Measurements from ENCODE around the gene SLC22A8.

Gene SLC22A8

DNA sequence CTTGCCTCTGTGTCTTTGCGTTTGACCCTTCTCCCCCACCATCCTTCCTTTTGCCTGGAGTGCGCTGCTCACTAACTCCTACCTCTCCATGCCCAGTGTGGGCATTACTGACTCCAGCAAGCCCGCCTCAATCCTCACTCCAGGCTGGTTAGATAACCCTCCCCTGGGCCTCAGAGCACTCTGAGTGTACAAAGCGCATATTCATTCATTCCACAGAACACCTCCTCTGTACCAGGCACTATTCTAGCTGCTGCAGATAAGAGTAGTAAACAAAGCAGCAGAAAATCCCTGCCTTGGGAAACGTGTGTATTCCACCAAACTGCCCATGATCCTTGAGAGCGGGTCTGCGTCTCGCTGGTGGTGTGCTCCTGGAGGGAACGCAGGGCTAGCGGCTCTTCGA is 3.2 kb downstream of the SLC22A8 start:
- DNase-seq (ENCODE audit: low read depth in 1 of 2, low spot score in 1 of 2) = no peak
- TF ChIP-seq JUND (IDR thresholded peaks at IDR 0.05; ENCODE audit: low read depth) = no peak
- in situ Hi-C loops (cut with HindIII; ENCODE audit: low pct_unique_long_range_greater_than_20kb, low sequenced_read_pairs) = no loop called here

DNA sequence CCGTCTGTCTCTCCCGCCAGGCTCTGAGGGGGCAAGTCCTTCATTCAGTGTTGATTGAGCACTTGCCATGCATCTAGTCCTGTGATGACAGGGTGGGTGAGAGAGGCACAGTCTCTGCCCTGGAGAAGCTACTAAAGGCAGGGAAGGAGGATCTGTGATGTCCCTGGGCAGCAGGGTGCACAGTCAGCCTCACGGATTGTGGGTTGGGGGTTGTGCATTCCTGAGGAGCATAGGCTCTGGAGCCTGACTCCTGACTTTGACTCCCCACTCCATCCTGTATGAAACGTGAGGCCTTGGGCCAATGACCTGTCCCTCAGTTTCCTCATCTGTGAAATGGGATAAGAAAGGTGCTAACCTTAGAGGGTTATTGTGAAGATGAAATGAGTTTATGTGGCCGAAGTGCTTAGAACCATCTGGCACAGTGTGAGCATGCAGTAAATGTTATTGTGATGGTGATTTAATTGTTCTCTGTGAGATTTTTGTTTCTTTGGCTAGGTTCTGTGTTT is 4.7 kb downstream of the SLC22A8 start:
- no peak for TF ChIP-seq JUND (IDR thresholded peaks at IDR 0.05; ENCODE audit: low read depth)
- no peak for DNase-seq (ENCODE audit: low read depth in 1 of 2, low spot score in 1 of 2)
- in situ Hi-C loops (cut with HindIII; ENCODE audit: low pct_unique_long_range_greater_than_20kb, low sequenced_read_pairs) = no loop called here

DNA sequence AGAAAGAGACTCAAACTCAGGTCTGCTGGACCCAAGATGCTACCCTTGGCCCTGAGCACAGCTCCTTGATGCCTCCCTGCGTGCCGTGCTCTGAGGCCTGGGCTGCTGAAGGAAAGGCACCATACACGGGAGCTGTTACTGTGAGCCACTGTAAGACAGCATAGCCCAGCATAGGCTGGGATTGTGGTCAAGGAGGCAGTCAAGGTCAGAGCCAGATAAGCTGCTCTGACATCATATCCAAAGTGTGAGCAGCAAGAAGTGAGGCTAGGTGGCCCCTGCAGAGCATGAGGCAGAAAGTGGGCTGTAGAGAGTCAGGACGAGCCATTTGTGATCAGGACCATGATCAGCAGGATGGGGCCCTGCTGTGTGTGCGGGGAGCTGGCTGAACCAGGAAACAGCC is 7.7 kb downstream of the SLC22A8 start:
- in situ Hi-C loops (cut with HindIII; ENCODE audit: low pct_unique_long_range_greater_than_20kb, low sequenced_read_pairs) = no loop called here
- TF ChIP-seq JUND (IDR thresholded peaks at IDR 0.05; ENCODE audit: low read depth) = no peak
- DNase-seq (ENCODE audit: low read depth in 1 of 2, low spot score in 1 of 2) = no peak

DNA sequence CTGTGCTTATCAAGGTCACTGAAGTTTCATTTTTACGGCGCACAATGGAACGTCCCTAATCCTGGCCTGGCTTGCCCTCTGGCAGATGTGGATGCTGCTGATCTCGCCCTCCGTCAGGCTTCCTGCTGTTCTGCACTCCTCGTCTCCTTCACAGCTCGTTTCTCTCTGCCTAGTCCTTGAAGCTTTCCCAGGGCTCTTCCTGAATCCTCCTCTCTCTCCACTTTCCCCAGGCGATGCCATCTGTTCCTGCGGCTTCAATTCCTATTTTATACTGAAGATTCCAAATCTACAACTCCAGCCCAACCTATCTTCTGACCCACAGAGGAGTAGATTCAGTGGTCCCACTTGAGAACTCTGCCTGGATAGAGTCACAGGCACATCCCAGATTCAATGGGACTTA is 14.2 kb downstream of the SLC22A8 start:
- in situ Hi-C loops (cut with HindIII; ENCODE audit: low pct_unique_long_range_greater_than_20kb, low sequenced_read_pairs) = no loop called here
- DNase-seq (ENCODE audit: low read depth in 1 of 2, low spot score in 1 of 2) = no peak
- TF ChIP-seq JUND (IDR thresholded peaks at IDR 0.05; ENCODE audit: low read depth) = no peak

DNA sequence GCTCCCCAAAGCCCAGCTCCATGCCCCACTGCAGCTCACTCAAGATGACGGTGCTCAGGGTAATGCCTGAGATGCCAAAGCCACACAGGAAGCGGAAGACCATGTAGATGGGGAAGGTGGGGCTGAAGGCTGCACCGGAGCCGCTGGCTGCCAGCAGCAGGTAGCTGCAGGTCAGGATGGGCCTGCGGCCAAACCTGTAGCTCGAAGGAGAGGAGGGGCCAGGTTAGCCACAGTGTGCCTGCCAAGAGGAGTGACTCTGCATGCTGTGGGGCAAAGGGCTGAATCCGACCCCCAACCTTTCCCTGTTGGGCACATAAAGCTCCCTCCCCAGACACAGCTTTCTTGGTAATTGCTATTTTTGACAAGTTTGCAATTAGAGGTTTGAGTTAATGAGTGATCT is 16.0 kb downstream of the SLC22A8 start:
- in situ Hi-C loops (cut with HindIII; ENCODE audit: low pct_unique_long_range_greater_than_20kb, low sequenced_read_pairs) = no loop called here
- TF ChIP-seq JUND (IDR thresholded peaks at IDR 0.05; ENCODE audit: low read depth) = no peak
- DNase-seq (ENCODE audit: low read depth in 1 of 2, low spot score in 1 of 2) = peak in 1 of 2 experiments; percentile 19

DNA sequence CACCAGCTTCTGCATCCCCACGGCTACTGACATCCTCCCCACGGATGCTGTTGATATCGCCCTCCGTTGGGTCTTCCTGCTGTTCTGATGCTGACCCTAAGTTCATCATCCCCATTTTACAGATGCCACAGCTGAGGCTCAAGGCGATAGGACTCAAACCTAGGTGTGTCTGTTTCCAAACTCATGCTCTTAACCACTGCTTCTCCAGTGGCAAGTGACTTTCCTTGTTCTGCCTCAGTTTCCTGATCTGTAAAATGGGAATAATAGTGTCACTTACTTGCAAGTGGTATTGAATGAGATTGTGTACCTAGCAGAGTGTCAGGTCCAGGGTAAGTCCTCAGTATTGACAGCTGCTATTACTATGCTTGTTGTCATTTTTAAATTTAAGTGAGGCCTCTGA is 16.5 kb downstream of the SLC22A8 start:
- TF ChIP-seq JUND (IDR thresholded peaks at IDR 0.05; ENCODE audit: low read depth) = no peak
- in situ Hi-C loops (cut with HindIII; ENCODE audit: low pct_unique_long_range_greater_than_20kb, low sequenced_read_pairs) = no loop called here
- DNase-seq (ENCODE audit: low read depth in 1 of 2, low spot score in 1 of 2) = no peak

DNA sequence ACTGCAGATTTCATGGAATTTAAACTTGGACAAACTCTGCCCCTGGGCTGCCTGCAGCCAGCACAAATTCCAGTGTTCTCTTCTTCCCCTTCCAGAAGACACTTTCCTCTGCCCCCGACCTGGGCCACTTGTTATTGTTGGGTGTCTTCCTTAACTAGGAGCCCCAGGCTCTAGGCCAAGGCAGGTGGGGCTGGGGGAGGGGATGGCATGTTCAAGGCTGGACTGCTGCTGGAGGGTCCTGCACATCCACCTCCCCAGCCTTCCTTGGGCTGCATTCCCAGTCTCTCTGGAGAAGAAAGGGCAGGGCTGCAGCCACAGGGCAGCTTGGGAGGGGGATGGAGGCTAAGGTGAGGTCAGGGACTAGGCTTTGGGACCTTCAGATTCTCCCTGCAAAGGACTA is 19.4 kb downstream of the SLC22A8 start:
- DNase-seq (ENCODE audit: low read depth in 1 of 2, low spot score in 1 of 2) = no peak
- no peak for TF ChIP-seq JUND (IDR thresholded peaks at IDR 0.05; ENCODE audit: low read depth)
- in situ Hi-C loops (cut with HindIII; ENCODE audit: low pct_unique_long_range_greater_than_20kb, low sequenced_read_pairs) = no loop called here

DNA sequence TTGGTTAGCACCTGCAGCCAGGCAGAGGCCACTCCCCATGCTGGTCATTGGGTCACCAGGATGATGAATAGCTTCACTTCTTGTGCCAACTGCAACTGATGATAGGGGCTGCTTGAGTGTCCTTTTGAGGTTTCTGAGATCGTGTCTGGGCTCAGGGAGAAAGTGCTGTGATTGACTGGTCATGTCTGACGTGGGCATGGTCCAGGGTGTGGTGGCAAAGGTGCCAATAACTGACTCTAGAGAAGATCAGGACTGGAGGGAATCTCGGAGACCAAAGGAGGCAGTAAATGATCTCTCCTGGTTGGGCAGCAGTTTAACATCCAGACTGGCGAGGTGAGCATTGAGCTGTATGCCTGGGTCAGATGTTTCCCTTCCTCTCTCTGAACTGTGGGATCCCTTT is 20.9 kb downstream of the SLC22A8 start:
- in situ Hi-C loops (cut with HindIII; ENCODE audit: low pct_unique_long_range_greater_than_20kb, low sequenced_read_pairs) = no loop called here
- no peak for DNase-seq (ENCODE audit: low read depth in 1 of 2, low spot score in 1 of 2)
- TF ChIP-seq JUND (IDR thresholded peaks at IDR 0.05; ENCODE audit: low read depth) = no peak

DNA sequence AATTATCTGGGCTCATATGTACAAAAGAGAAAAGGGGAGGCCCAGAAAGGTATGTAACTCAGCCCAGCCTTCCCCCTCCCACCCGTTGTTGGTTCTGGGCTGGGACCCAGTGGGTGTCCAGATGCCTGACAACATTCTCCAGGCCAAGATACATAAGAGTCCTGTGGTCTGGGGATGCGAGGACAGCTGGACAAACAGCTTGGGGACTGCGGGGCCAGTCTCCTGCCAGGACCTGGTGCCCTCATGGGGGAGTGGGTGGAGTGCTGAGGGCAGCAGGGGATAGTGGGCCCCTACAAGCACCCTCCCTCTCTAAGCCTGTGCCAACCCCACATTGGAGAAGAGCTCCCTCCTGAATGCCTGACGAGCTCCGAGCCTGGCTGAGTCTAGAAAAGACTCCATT is 27.4 kb downstream of the SLC22A8 start:
- in situ Hi-C loops (cut with HindIII; ENCODE audit: low pct_unique_long_range_greater_than_20kb, low sequenced_read_pairs) = no loop called here
- TF ChIP-seq JUND (IDR thresholded peaks at IDR 0.05; ENCODE audit: low read depth) = no peak
- DNase-seq (ENCODE audit: low read depth in 1 of 2, low spot score in 1 of 2) = no peak

DNA sequence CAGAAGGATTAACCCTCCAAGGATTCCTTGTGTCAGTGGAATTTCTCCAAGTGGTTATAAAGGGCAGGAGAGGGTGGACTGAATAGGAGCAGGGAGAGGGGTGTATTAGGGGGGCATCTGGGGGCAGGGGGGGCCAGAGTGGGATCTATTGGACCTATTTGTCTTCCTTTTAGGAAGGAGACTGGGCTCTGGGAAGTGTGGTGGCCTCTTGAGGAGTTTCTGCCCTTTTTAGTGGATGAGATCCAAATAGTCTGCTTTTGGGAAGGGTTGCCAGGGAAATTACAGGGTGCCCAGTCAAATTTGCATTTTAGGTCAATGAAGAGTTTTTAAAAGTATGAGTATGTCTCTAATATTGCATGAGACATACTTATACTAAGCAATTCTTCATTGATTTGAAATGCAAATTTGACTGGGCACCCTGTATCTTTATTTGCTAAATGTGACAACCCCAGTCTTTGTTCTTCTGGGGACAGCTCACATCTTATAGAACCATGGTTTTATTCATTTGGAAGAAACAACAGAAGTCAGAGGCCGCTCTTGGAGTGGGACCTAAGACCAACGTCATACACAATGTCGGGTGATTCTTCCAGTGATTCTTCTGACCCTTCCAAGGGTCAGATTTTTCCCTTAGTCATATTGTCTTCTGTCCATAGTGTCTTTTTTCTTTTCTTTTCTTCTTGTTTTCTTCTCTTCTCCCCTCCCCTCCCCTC is 30.4 kb downstream of the SLC22A8 start:
- TF ChIP-seq JUND (IDR thresholded peaks at IDR 0.05; ENCODE audit: low read depth) = no peak
- in situ Hi-C loops (cut with HindIII; ENCODE audit: low pct_unique_long_range_greater_than_20kb, low sequenced_read_pairs) = no loop called here
- DNase-seq (ENCODE audit: low read depth in 1 of 2, low spot score in 1 of 2) = no peak

DNA sequence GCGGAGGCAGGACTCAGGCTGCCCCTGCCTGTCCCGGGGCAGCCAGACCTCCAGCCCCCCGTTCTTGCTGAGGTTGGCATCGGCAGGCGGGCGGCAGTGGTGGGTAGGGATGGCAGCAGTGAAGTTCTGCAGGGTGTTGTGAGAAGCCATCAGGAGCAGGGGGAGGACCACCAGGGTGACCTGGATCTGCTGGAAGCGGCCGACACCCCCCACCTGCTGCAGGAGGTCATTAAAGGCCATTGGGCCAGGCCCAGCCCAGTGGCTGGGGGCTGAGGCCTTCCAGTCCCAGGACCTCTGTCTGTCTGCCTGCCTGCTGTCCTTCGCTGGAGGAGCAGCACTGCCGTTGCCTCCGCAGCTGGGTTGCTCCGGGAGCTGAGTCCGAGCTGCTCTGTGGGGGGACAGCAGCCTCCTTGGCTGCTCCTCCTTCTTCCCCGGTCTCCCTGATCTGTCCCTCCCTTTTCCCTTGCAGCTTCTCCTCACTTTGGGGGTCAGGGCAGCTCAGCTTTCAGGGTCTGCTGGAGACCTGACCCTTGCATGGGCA is 31.1 kb downstream of the SLC22A8 start, which contains the start of gene SLC22A6:
SLC22A6 (minus strand) TSS at position 517 of the 541 bp plus-strand sequence; CDS start at position 240, 277 bp downstream.
- in situ Hi-C loops (cut with HindIII; ENCODE audit: low pct_unique_long_range_greater_than_20kb, low sequenced_read_pairs) = no loop called here
- no peak for TF ChIP-seq JUND (IDR thresholded peaks at IDR 0.05; ENCODE audit: low read depth)

DNA sequence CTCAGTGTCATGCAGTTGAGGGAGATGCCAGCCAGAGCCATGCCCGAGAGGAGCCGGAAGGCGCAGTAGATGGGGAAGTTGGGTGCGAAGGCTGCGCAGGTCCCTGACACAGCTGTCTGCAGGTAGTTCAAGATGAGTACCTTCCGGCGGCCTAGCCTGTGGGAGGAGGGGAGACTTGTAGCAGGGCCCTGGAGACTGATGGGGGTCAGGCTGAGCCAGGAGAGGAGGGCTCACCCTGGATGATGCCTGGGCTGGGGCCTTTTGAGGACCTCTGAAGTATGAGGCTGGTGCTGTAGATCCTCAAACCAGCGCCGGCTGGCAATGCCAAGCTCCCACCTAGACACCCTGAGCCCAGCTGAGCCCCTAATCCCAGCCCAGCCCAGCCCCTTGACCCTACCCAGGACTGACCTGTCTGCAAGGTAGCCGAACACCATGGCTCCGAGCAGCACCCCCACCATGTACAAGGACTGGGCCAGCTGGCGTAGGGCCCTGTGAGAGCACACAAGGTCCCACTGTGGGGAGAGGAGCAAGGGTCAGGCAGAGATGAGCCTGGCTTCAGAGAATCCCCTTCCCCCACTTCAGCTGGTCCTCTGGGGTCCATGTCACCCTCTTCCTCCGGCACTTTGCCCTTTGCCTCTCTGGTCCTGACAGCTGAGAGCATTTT is 32.0 kb downstream of the SLC22A8 start:
- in situ Hi-C loops (cut with HindIII; ENCODE audit: low pct_unique_long_range_greater_than_20kb, low sequenced_read_pairs) = no loop called here
- DNase-seq (ENCODE audit: low read depth in 1 of 2, low spot score in 1 of 2) = no peak
- no peak for TF ChIP-seq JUND (IDR thresholded peaks at IDR 0.05; ENCODE audit: low read depth)

More for the DNA sequence above, 31.1 kb downstream of the SLC22A8 start, which contains the start of gene SLC22A6:
- DNase-seq (ENCODE audit: low read depth in 1 of 2, low spot score in 1 of 2) = no peak

DNA sequence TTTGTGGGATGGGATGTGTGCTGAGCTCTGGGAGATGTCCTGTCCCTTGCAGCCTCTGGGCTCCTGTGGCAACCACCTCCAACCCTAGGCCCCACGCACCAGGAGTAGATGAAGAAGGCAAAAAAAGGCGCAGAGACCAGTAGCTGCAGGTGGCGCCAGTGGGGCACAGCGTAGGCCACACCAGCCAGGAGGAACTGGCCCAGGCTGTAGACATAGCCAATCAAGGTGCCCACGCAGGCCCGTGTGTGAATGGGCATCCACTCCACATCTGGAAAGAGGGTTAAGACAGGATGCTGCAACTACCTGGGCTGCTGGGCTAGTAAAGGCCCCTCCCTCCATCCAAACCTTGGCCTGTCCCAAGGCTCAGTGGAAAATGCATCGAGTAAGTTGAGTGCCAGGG is 33.9 kb downstream of the SLC22A8 start:
- in situ Hi-C loops (cut with HindIII; ENCODE audit: low pct_unique_long_range_greater_than_20kb, low sequenced_read_pairs) = no loop called here
- no peak for DNase-seq (ENCODE audit: low read depth in 1 of 2, low spot score in 1 of 2)

More for the DNA sequence above, 33.9 kb downstream of the SLC22A8 start:
- TF ChIP-seq JUND (IDR thresholded peaks at IDR 0.05; ENCODE audit: low read depth) = no peak

Measured in T47D (cell line).